Myocyte (in vitro differentiated cells): Measurements from ENCODE around the gene MTERF2. TPM values are rescaled to one million over a fixed set of nuclear protein-coding genes. Genes with fewer than 3 reads are reported as not detected.

ENCODE experiments used
- DNase-seq: peaks from one replicate; pipeline ENCODE4 v3.0.0-alpha.2; 2012; ENCODE audit warnings: low read depth
- total RNA-seq: library from RNA; depleted of rRNA; stranded (reverse); fragments of >200 nt; gene quantifications from 2 replicates; pipeline ENCODE4 v1.2.3, GENCODE V29; 2014

MTERF2 gene
- total RNA-seq, 1 donor from 2014 or later: 19.3 TPM

- DNase-seq: peak; percentile 33
Observed at GRCh38 chr12:106994579-106995220, 7.8 kb upstream of the MTERF2 start.

DNA sequence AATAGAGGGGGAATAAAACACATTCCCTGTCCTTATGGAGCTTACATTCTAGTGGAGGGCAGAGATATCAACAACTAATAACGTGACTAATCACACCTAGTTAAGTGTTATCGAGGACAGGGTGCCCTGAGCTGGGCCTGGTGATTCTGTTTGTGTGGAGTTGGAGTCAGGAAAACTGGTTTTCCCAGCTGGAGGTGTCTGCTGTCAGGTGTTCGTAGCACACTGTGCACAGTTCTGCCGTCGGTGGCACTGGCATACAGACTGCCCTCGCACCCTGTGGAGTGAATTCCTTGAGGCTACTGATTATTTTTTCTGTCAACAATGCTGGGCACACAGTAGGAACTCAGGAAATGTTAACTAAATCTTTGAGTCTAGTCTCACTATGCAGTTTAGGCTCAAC lies 900 bp upstream of the MTERF2 start:
- DNase-seq: no peak

DNA sequence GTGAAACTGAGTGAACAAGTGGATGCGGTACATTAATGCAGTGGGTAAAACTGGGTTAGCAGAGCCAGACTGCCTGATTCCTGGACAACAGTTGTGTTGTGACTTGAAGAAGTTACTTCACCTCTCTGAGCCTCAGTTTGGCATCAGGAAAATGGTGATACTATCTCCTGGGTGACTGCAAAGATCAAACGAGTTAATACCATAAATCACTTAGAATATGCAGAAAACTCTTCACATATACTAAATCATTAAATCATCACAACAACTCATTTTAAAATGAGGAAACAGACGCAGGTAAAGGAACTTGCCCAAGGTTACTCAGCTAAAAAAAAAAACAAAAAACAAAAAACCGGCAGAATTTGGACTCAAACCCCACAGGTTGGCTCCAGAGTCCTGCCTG lies 811 bp downstream of the MTERF2 start:
- no peak for DNase-seq

DNA sequence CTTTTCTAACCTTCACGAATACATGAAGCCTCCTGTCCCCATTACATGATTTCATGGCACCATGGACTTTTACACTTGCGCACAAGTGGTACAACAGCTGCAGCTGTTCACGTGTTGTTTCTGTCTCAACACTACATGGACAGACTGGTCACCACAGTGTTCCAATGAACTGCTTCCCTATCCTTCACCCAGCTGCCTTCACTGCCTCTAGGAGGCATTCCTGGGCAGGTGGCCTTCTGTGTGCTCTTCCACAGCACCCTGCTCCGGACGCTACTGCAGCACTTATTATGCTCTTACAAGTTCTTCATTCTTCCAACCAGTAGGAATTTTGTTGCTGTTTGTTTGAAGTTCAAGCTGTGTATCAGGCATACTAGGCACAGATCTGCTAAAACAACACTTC lies 1.5 kb downstream of the MTERF2 start:
- peak; percentile 82 for DNase-seq

GRCh38 chr12:106984588-106985137 lies 2.3 kb downstream of the MTERF2 start:
- DNase-seq: no peak

GRCh38 chr12:106982229-106982628 lies 4.7 kb downstream of the MTERF2 start:
- no peak for DNase-seq

DNA sequence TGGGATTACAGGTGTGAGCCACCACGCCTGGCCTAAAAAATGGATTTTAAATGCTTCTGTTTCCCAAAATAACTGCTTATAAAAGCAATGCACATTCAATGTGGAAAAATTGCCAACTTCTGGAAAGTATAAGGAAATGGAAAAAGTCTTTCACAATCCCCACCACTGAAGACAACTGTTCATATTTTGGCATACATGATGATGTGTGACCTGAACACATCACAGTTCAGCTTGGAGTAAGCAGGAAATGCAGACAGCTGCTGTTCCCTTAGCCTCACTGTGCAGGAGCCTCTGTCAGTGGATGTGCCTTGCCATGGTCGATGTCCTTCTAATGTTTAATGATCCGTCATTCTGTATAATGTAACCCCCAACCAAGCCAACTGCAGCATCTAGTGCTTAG lies 5.2 kb downstream of the MTERF2 start:
- DNase-seq: no peak

DNA sequence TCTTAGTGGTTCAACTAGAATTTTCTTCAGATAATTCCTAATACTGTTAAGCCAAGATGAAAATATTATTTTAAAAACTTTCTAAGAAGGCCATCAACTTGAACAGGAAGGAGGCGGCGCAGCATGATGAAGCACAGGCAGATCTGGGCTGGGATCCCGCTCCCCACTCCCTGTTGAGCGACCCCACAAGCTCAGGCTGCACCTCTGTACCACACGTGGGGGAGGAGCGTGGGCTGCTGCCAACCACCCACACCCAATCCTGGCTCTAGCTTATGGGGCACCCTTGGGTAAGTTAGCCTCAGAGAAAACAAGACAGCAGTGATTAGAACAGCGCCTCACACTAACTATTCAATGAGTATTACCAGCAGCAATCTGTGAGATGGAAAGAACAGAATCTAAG lies 6.0 kb downstream of the MTERF2 start:
- no peak for DNase-seq

DNA sequence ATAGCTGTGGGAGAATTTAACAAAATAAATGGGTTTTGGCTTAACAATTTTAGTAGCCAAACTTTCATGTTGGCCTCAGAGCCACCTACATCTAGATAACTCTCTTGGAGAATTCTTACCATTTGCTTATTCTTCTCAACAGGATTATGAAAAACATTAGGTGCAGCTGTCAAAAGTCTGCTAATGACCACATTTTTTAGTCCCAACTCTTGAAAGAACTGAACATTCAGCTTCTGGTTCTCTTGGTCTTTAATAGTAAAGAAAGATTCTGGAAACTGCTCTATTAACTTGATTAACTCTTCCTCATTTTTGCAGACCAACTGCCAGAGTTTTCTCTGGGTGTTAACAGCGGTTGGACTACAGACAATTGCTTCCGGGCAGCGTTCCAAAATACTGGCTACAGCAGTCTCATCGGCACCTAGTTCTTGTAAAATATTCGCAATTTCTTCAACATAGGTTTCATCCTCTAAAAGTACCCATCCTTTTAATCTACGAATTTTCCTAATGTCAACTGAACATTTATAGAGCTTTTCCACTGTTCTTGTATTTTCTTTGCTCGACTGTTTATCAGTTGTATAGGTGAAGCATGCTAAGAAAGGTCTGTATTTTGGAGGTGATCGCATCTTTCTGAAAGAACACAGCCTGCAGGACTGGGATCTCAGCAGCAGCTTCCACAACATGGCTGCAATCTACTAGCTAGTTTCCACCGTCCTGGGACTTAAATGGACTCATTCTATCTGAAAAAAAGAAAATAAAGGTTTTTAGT lies 8.7 kb downstream of the MTERF2 start:
- peak; percentile 72 for DNase-seq

- DNase-seq: peak; percentile 44
Observed at GRCh38 chr12:106976668-106977067, 10.3 kb downstream of the MTERF2 start.

DNA sequence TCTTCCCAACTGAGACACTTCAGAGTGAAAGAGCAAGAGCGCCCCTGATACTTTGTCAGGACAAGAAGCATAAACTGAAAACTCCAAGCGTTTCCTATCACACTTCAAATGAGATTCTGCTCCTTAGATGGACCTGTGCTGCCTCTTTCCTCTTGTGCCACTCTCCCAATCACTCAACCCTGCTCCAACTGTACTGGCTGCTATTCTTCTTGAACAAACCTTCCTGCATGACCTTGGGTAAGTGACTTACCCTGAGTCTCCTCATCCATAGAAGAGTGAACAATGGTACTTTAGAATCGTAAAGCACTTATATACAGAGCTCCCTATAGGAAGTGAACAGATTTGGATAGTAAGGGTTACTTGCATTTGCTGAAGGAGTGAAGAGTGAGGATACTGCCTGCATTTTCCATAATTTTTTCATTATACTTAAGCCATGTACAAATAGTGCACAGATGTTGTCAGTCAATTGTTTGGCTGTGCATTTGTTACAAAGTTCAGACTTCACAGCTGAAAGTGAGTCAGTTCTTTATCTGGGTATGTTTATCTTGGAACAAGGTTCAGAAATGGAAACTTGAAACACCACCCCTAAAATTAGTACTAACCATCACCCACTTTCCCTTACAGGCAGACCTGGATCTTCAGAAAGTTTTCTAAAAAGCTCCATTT lies 10.8 kb downstream of the MTERF2 start:
- DNase-seq: peak; percentile 68

DNA sequence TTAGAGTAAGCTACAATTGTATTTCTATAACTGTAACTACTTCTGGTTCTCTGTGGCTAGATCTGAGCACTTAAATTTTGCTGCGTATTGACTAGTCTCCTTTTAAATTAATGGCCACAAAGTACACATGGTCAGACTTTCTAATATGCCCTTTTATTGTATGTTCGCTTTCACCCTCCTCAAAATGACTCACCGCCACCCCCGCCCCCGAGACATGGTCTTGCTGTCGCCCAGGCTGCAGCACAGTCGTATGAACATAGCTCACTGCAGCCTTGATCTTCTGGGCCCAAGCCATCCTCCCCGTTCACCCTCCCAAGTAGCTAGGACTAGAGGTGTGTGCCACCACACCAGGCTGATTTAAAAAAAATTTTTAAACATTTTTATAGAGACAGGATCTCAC lies 11.8 kb downstream of the MTERF2 start:
- no peak for DNase-seq

GRCh38 chr12:106974511-106974910 lies 12.4 kb downstream of the MTERF2 start:
- no peak for DNase-seq

DNA sequence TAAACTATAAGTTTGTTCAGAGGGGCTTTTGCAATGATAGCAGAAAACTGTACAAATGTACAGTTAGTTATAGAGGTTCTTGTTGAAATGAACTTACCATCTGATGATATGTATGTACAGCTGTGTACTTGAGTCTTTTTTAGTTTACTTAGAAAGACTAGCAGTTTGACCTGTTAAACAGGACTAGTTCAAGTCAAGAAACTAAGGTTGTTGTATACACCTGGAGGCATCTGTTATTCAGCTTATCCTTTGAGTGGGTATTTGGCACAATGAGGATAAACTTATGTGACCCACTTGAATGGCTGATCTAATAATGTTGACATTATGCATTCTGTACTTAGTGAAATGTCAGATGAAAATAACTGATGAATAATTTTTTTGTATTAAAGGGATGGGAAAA lies 13.4 kb downstream of the MTERF2 start:
- DNase-seq: no peak

GRCh38 chr12:106971065-106971464 lies 15.9 kb downstream of the MTERF2 start:
- DNase-seq: peak; percentile 61

DNA sequence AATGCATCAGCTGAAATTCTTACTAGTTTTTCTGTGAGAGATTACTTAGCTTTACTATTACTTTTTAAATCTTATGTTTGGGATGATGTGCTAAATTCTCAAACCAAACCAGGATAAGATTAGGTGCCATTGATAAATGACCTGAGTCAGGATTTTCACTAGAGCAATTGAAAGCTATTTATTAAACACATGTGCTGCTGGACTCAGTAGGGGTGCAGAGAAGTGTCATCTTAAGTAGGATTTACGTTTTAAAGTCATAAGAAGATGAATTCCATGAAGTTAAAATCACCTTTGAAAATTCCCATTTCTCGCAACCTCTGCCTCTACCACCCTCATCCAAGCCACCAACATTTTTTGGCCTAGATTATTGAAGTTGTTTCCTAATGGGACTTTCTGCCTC lies 22.4 kb downstream of the MTERF2 start:
- no peak for DNase-seq

DNA sequence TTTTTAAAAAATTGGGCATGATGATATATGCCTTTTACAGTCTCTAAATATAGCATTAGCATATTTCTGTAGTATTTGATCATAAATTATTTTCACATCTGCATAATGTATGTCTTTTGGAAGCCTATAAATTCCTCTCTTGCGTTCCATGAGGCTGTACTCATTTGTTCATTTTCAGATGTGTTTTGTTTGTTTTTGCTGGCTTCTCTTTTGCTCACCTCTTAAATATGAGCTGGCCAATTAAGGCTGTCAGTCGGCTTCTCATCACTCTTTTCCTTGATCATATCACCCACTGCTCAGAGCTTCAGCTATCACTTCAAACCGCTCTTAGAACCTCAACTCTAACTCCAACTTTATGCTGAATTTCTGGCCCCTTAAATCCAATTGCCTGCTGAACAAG lies 24.7 kb downstream of the MTERF2 start:
- no peak for DNase-seq

- DNase-seq: no peak
Observed at GRCh38 chr12:106960443-106960842, 26.5 kb downstream of the MTERF2 start.

DNA sequence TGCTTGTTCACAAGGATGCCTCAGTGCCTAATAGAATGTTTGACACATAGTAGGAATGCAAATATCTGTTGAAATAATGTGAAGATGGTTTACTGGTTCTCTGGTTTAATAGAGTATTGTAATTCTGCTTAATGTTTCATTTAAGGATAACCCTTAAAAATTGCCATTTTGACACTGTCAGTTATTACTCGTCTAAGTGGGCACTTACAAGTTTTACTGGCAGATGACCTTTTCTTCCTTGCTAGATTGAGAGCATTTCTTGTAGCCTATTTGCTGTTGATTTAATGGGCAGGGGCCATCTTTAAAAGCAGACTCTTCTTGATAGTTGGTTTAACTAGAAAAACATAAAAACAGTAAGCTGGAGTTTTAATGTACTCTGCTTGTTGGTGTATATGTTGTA lies 29.4 kb downstream of the MTERF2 start:
- no peak for DNase-seq

DNA sequence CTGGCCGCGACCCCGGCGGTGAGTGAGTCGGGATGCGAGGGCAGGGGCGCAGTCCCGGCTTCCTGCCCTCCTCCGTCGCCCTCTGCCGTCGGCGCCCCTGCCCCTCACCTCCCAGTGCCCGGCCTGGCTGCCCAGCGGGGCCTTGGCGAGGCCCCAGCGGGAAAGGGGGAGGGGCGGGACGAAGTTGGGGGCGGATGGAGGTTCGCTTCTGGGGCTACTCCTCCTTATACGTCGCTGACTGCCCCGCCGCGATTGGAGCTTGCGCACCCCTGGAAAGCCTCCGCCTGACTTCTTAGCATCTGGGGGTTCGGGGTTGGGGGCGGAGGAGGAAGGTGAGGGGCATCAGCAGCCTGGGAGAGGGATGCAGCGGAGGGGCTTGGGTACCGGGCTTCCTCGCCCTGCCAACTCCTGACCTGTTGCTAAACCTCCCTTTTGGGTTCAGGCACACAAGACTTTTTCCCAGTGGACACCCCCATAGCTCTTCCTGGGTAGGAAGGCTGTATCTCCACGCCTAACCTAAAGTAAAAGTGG lies 30.8 kb downstream of the MTERF2 start:
- DNase-seq: peak; percentile 76

DNA sequence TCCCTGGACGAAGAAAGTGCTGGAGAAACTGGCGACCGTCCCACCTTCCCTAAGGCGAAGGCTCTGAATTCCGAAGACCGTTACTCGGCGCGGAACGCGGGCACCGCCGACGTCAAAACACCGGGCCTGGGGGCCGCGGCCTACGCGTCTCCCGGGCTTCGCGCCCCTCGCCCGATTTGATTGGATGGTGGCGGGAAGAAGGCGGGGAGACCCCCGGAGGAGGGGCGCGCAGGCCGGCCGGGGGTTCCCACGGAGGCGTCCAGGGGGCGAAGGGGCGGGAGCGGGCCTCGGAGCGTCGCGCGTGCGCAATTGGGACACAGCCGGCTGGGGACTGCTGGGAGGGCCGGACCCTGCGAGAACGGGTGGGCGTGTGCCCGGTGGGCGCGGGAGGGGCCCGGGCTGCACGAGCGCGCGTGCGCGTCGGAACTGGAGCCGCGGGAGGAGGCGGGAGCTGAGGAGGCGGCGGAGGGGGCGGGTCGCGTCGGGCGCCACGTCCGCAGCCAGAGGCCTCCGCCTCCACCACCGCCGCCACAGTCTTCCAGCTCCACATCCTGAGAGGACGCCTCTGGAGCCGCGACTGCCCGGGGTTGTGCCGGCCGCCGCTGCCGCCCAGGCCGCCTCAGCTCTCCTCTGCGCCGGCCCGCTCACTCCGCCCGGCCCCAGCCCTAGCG lies 31.4 kb downstream of the MTERF2 start, which contains the start of gene TMEM263:
TSS of gene TMEM263 (plus strand) at position 531 of the 671 bp plus-strand sequence. CDS start 11,210 bp downstream, outside the sequence.
- peak; percentile 97 for DNase-seq
